KMS-11 (cell line): ENCODE results near the gene SCLY.

Source experiments
- H2AFZ ChIP-seq: fragments of 200-600 bp; sonication (generic); 2 replicates; pipeline ENCODE4 v1.6.1; 2016; ENCODE audit warnings: antibody characterized with exemption, mixed run types, low read depth
- H3K27ac ChIP-seq: fragments of 200-600 bp; sonication (generic); 2 replicates; pipeline ENCODE4 v1.6.1; 2016; ENCODE audit warnings: mild to moderate bottlenecking, mixed run types
- H3K27me3 ChIP-seq: fragments of 200-600 bp; sonication (generic); 2 replicates; pipeline ENCODE4 v1.6.1; 2017; ENCODE audit warnings: mild to moderate bottlenecking, low read depth, mixed run types, moderate library complexity; ENCODE audit not compliant: insufficient read depth
- H3K36me3 ChIP-seq: fragments of 200-600 bp; sonication (generic); 2 replicates; pipeline ENCODE4 v1.6.1; 2017; ENCODE audit warnings: mild to moderate bottlenecking, mixed run types; ENCODE audit not compliant: insufficient read depth
- H3K4me1 ChIP-seq: fragments of 200-600 bp; sonication (generic); 2 replicates; pipeline ENCODE4 v1.6.1; 2016; ENCODE audit warnings: mild to moderate bottlenecking, low read depth, mixed run types; ENCODE audit not compliant: poor library complexity, severe bottlenecking
- H3K4me2 ChIP-seq: fragments of 200-600 bp; sonication (generic); 2 replicates; pipeline ENCODE4 v1.7.0; 2016; ENCODE audit warnings: mild to moderate bottlenecking, mixed run types
- H3K4me3 ChIP-seq: fragments of 200-600 bp; sonication (generic); IDR thresholded peaks from 2 replicates; pipeline ENCODE4 v1.6.1; 2017; ENCODE audit warnings: low read depth, low read length, mixed read lengths; ENCODE audit not compliant: insufficient read depth
- H3K79me2 ChIP-seq: fragments of 200-600 bp; sonication (generic); 2 replicates; pipeline ENCODE4 v1.6.1; 2016; ENCODE audit warnings: low read depth, mixed run types; ENCODE audit not compliant: insufficient read depth
- H3K9ac ChIP-seq: fragments of 200-600 bp; sonication (generic); 2 replicates; pipeline ENCODE4 v1.6.1; 2016; ENCODE audit warnings: mild to moderate bottlenecking, mixed run types
- H4K20me1 ChIP-seq: fragments of 200-600 bp; sonication (generic); 2 replicates; pipeline ENCODE4 v1.6.1; 2016; ENCODE audit warnings: mild to moderate bottlenecking, mixed run types; ENCODE audit not compliant: insufficient read depth
- CTCF ChIP-seq: fragments of 200-600 bp; sonication (generic); conservative IDR thresholded peaks from 2 replicates; pipeline ENCODE4 v1.6.1; 2017; ENCODE audit warnings: low read depth, mild to moderate bottlenecking, antibody characterized with exemption, low read length, moderate library complexity, mixed read lengths

SCLY gene

DNA sequence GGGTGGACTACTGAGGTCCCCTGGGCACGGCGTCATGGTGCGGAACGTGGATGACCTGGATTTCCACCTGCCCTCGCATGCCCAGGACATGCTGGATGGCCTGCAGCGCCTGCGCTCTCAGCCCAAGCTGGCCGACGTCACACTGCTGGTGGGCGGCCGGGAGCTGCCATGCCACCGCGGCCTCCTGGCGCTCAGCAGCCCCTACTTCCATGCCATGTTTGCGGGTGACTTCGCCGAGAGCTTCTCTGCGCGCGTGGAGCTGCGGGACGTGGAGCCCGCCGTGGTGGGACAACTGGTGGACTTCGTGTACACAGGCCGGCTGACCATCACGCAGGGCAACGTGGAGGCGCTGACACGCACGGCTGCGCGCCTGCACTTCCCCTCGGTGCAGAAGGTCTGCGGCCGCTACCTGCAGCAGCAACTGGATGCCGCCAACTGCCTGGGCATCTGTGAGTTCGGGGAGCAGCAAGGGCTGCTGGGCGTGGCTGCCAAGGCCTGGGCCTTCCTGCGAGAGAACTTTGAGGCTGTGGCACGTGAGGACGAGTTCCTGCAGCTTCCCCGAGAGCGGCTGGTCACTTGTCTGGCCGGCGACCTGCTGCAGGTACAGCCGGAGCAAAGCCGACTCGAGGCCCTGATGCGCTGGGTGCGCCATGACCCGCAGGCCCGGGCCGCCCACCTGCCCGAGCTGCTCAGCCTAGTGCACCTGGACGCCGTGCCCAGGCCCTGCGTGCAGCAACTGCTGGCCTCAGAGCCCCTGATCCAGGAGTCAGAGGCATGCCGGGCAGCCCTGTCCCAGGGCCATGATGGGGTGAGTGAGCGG, 80.1 kb downstream of the SCLY start:
- Histone ChIP-seq H3K4me2 (no peak overlapping the region), H3K27ac (no peak overlapping the region), H3K9ac (no peak overlapping the region), H2AFZ (no peak overlapping the region), H3K27me3 (no peaks in the 10 kb centered on the region), H3K79me2 (no peaks in the 10 kb centered on the region), H4K20me1 (no peaks in the 10 kb centered on the region), H3K4me1 (peaks cover 4% of the 10 kb centered on the region), H3K36me3 (no peaks in the 10 kb centered on the region), H3K4me3 (no peak overlapping the region)
- no peak for TF ChIP-seq CTCF

- H4K20me1 ChIP-seq, result no peaks in the 10 kb centered on the region
- no peak overlapping the region for H3K4me3 ChIP-seq
- no peak overlapping the region for H3K4me2 ChIP-seq
- no peak for TF ChIP-seq CTCF
- H3K4me1 ChIP-seq, result peaks cover 4% of the 10 kb centered on the region
- no peak overlapping the region for H3K27ac ChIP-seq
- no peak overlapping the region for H3K9ac ChIP-seq
- H3K79me2 ChIP-seq, result no peaks in the 10 kb centered on the region
- H3K36me3 ChIP-seq, result no peaks in the 10 kb centered on the region
- H2AFZ ChIP-seq, result no peak overlapping the region
- no peaks in the 10 kb centered on the region for H3K27me3 ChIP-seq
Measured at GRCh38 chr2:238141541-238142318, 80.9 kb downstream of the SCLY start.

DNA sequence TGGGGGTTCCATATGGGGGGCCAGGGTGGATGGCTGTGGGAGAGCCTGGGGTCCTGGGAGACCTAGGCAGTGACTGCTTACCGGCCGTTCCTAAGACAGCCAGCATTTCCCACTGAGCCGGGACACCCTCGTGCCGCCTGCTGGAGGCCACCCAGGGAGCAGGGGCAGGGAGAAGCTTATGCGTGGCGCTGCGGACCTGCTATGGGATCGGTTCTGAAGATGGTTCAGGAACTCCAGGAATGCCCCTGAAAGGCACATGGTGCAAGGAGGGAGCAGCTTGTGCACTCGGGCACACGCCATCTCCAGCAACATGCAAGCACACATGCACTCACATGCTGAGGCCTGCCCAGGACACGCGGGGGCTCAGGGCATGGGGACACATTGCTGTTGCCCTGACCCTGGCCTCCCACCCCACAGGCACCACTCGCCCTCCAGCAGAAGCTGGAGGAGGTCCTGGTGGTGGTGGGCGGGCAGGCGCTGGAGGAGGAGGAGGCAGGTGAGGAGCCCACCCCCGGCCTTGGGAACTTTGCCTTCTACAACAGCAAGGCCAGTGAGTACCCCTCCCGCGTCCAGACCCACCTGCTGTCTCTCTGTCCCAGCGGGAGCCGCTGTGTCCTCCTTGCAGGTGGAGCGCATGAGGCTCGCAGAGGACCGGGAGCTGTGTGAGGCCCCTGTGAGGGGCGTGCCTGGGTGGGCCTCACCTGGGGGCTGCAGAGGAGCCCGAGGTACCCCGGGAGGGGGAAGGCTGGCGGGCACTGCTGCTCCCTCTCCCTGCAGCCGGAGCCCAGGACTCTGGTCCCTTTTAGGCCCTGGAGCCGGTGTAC, 81.8 kb downstream of the SCLY start:
- no peak overlapping the region for H2AFZ ChIP-seq
- no peak for TF ChIP-seq CTCF
- no peaks in the 10 kb centered on the region for H3K79me2 ChIP-seq
- no peaks in the 10 kb centered on the region for H3K36me3 ChIP-seq
- H3K27me3 ChIP-seq, result no peaks in the 10 kb centered on the region
- no peak overlapping the region for H3K4me2 ChIP-seq
- H3K27ac ChIP-seq, result no peak overlapping the region
- no peak overlapping the region for H3K4me3 ChIP-seq
- H4K20me1 ChIP-seq, result no peaks in the 10 kb centered on the region
- peaks cover 4% of the 10 kb centered on the region for H3K4me1 ChIP-seq
- H3K9ac ChIP-seq, result no peak overlapping the region

DNA sequence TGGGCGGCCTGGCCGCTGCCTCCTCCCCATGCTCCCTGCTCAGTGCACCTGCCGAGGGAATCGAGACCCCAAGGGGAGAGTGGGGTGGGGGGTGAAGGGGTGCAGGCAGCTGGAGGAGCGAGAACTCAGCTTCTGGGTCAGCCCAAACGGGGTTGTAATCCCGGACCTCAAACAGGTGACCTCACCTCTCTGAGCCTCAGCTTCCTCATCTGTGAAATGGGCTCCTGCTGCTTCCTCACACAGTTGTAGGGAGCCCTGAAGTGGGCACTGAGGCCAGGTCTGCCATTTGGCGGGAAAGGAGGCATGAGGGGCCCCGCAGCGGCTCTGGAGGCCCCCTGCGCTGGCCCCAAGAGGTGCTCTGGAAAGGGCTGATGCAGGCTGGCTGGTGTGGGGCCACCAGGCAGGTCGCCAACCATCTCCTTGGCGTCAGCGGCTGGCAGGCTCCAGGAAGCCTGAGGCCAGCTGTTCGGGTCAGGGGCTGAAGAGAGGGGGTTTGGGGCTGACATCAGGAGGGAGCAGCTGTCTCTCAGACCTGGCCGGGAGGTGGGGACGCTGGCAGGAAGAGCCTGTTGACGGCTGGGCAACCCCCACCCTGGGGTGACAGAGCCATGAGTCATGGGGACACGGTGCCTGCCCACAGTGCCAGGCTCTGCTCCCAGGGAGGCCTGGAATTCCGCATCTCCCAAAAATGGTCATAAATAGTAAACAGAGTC, 82.6 kb downstream of the SCLY start:
- no peak overlapping the region for H3K9ac ChIP-seq
- no peak overlapping the region for H2AFZ ChIP-seq
- H3K4me1 ChIP-seq, result peaks cover 4% of the 10 kb centered on the region
- H3K4me2 ChIP-seq, result no peak overlapping the region
- H4K20me1 ChIP-seq, result no peaks in the 10 kb centered on the region
- H3K4me3 ChIP-seq, result no peak overlapping the region
- H3K27ac ChIP-seq, result no peak overlapping the region
- H3K79me2 ChIP-seq, result no peaks in the 10 kb centered on the region
- no peak for TF ChIP-seq CTCF
- H3K36me3 ChIP-seq, result no peaks in the 10 kb centered on the region
- H3K27me3 ChIP-seq, result no peaks in the 10 kb centered on the region
